Adipose tissue (tissue), 3 donors: Measurements from ENCODE around the gene MRGPRX4. TPM values are rescaled to one million over a fixed set of nuclear protein-coding genes. Genes with fewer than 3 reads are reported as not detected.

Source experiments
- H3K27ac ChIP-seq: one replicate; pipeline ENCODE4 v1.5.1; 2013; ENCODE audit warnings: low read depth, low read length
- WGBS, 3 donors: extraction: QIAGEN DNeasy Blood & Tissue Kit; methylation state at CpG; one replicate each; pipeline ENCODE4 v1.1.7; 2013; 5-methylcytosine and 5-hydroxymethylcytosine counted together
- polyA plus RNA-seq, 3 donors: library from polyadenylated mRNA; stranded (reverse); fragments of 200-250 nt; gene quantifications; one replicate each; pipeline ENCODE4 v1.2.3, GENCODE V29; 2013
- donor health status: healthy with polysubstance abuse.
- donor health status: Bipolar disorder and iron deficiency.
- donor health status: healthy.

The MRGPRX4 gene
- polyA plus RNA-seq, 3 donors: not detected

DNA sequence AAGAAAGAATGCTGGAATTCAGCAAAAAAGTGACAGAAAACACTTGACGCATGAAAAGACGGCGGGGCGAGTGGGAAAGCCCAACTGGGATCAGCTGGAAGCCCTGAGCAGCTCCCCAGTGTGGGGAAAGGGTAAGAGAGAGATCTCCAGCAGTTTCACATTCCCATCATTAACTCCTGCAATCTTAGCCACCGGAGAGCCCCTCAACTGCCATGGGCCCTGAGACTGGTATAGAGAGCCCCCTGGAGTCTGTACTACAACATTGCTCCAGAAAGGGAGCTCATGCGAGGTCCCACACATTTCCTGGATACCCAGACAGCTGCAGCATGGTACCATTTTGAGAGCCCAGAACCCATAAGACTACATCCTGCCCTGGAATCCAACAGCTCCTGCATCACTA, 31.1 kb downstream of the MRGPRX4 start:
- WGBS, 3 donors: 9 to 12% (median 10%) methylated on average over 6 of the region's 6 CpGs
- no peak overlapping the region for H3K27ac ChIP-seq

DNA sequence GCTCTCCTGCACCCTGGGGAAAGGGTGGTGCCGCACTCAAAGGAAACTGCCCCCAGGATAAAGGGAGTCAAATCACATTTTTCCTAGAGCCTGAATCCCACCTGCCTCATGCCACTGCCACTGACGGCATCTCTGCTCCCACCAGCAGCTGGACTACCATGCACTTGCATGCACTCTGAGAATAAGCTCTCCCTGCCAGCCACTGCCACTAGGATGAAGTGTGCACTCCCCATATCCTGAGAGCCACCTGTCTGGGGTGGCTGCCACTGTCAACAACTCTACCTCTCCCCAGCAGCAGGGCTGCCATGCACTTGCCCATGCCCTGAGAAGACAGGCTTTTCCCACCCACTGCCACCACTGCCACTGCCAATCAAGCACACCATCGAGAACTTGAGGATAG, 31.6 kb downstream of the MRGPRX4 start:
- 76 to 92% (median 88%) methylated on average over 3 of the region's 3 CpGs for WGBS, 3 donors
- no peak overlapping the region for H3K27ac ChIP-seq

DNA sequence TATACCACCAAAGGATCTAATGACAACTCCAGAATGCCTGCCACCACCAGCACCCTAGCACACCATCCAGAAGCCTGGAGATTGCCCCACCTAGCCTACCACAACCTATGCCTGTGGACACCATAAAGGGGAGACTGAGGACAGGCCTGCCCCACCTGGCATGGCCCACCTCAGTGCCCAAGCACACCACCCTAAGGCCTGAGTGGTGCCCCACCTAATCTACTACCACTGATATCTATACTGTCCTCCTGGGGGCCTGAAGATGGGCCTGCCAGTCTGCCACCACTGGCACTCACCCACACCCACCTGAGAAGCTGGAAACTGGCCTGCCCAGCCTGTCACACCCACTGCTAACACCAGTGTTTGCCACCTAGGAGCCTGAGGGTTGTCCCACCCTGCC, 32.1 kb downstream of the MRGPRX4 start:
- H3K27ac ChIP-seq: no peak overlapping the region

DNA sequence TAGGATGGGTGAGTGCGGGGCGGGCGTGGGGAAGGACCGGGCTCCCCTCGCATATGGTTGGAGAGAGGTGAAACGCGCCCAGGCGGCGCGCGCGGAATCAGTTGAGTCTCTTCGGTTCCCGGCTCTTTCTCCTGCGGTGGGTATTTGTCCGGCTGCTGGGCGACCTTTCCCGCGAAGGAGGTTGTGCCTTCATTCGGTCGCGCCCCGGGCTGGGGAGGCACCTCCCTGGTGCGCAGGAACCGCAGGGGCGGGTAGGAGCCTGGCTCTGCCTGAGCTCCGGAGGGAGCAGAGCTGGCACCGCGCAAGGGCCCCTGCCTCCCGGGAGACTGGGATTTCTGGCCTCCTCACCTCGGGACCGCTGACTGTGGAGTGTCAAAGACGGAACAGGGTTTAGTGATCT, 36.4 kb downstream of the MRGPRX4 start:
- H3K27ac ChIP-seq: no peak overlapping the region
- 16 to 28% (median 26%) methylated on average over 33 of the region's 33 CpGs for WGBS, 3 donors

DNA sequence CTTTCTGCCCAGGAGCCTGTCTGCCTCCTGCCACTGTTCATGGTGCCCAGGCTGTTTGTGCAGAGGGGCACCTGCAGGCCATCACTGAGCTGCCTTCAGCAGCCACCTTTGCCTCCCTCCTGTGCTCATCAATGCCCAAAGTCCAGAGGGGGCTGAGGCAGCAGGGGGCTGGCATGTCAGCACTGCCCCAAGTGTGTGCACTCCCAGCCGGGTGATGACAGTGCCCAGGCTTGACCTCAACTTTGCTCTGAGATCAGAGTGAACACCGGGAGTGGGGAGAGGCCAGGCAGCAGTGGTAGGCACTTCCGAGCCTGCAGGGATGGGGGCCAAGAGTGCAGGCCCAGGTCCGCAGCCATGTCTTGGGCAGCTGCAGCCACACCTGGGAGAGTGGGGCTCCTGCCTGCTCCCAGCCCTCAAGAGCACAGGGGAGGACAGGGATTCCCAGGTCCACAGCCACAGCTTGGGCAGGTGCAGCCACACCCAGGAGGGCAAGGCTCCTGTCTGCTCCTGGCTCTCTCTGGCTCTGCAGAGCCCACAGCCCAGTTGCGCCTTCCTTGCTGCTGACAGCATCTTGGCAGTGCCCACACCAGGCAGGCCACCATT, 48.7 kb downstream of the MRGPRX4 start:
- 70 to 83% (median 80%) methylated on average over 4 to 5 of the region's 5 CpGs for WGBS, 3 donors
- H3K27ac ChIP-seq: no peak overlapping the region

DNA sequence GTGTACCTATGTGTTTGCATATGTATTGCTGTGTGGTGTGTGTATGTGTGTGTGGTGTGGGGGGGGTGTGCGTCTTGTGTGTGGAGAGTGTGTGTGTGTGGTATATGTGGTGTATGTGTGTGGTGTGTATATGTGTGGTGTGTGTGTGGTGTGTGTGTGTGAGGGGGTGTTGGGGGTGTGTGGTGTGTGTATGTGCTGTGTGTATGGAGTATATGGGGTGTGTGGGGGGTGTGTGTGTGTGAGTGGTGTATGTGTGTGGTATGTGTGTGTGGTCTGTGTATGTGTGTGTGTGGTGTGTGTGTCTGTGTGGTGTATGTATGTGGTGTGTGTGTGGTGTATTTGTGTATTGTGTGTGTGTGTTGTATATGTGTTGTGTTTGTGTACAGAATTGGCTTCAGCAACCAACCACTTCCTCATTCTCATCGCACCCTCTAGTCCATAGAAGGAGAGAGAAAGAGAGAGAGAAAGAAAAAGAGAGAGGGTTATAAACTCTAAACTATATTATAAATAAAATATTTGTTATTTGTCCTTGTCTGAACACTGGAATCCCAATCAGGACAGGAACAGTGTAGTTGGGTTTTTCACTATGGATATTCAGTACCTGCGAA, 50.3 kb downstream of the MRGPRX4 start:
- 78 to 91% (median 80%) methylated on average over 3 of the region's 3 CpGs for WGBS, 3 donors
- H3K27ac ChIP-seq: no peak overlapping the region

Other genes with a start within 250 kb of the MRGPRX4 start
- 10 to 100 TPM; 20.0 to 46.7 (median 30.0) TPM for gene SERGEF, start 159.8 kb upstream of the MRGPRX4 start, polyA plus RNA-seq
- under 1 TPM; 0.06 to 0.22 (median 0.16) TPM for gene TPH1, start 126.6 kb upstream of the MRGPRX4 start, polyA plus RNA-seq
- 1 to 10 TPM; 6.1 to 7.3 (median 6.5) TPM for gene SAAL1, start 66.8 kb upstream of the MRGPRX4 start, polyA plus RNA-seq
- not detected for gene MRGPRX3, start 40.3 kb upstream of the MRGPRX4 start, polyA plus RNA-seq
- 1 to 10 TPM in 1 of 3 donors, under 1 TPM in 2; 0.15 to 9.1 (median 0.90) TPM for gene SAA4, start 64.0 kb downstream of the MRGPRX4 start, polyA plus RNA-seq
- gene SAA2, start 75.8 kb downstream of the MRGPRX4 start, polyA plus RNA-seq: 100 to 1,000 TPM in 2 of 3 donors, 10 to 100 TPM in 1; 60.2 to 920 (median 158) TPM
- gene SAA1, start 93.4 kb downstream of the MRGPRX4 start, polyA plus RNA-seq: 1,000 to 10,000 TPM in 2 of 3 donors, 100 to 1,000 TPM in 1; 438 to 7,745 (median 1,180) TPM
- 10 to 100 TPM in 2 of 3 donors, 1 to 10 TPM in 1; 3.8 to 11.0 (median 10.2) TPM for gene HPS5, start 149.3 kb downstream of the MRGPRX4 start, polyA plus RNA-seq
- gene GTF2H1, start 149.7 kb downstream of the MRGPRX4 start, polyA plus RNA-seq: 10 to 100 TPM; 16.0 to 43.5 (median 29.3) TPM
- gene LDHA, start 221.7 kb downstream of the MRGPRX4 start, polyA plus RNA-seq: 100 to 1,000 TPM; 206 to 989 (median 582) TPM
- gene LDHC, start 239.5 kb downstream of the MRGPRX4 start, polyA plus RNA-seq: 1 to 10 TPM in 2 of 3 donors, not detected in 1; 1.0 to 1.6 TPM